Amniotic epithelial cell (primary cell): ENCODE results near the gene PARD3B.
A peak's percentile ranks its signal among the peaks of the same experiment; 100 is the strongest.

Source experiments
- DNase-seq: peaks from one replicate; pipeline ENCODE4 v3.0.0-alpha.2; 2010; ENCODE audit warnings: low read depth

The PARD3B gene

GRCh38 chr2:205058409-205058808, 513.1 kb downstream of the PARD3B start:
- peak; percentile 31 for DNase-seq

- DNase-seq, result peak; percentile 90
These were observed 515.0 kb downstream of the PARD3B start for GRCh38 chr2:205060269-205060668.

- no peak for DNase-seq
These were observed 520.8 kb downstream of the PARD3B start for GRCh38 chr2:205066081-205066480.

- DNase-seq, result no peak
These were observed 524.7 kb downstream of the PARD3B start for GRCh38 chr2:205069928-205070327.

GRCh38 chr2:205070889-205071288, 525.6 kb downstream of the PARD3B start:
- no peak for DNase-seq

GRCh38 chr2:205073433-205074020, 528.3 kb downstream of the PARD3B start:
- no peak for DNase-seq

GRCh38 chr2:205076405-205076804, 531.1 kb downstream of the PARD3B start:
- no peak for DNase-seq

GRCh38 chr2:205077159-205077558, 531.9 kb downstream of the PARD3B start:
- DNase-seq, result no peak

- DNase-seq, result no peak
These were observed 533.5 kb downstream of the PARD3B start for GRCh38 chr2:205078762-205079161.

GRCh38 chr2:205079173-205079572, 533.9 kb downstream of the PARD3B start:
- DNase-seq, result no peak

- peak; percentile 53 for DNase-seq
These were observed 541.4 kb downstream of the PARD3B start for GRCh38 chr2:205086662-205087061.

- DNase-seq, result no peak
These were observed 542.6 kb downstream of the PARD3B start for GRCh38 chr2:205087862-205088261.

- peak; percentile 60 for DNase-seq
These were observed 544.7 kb downstream of the PARD3B start for GRCh38 chr2:205089958-205090357.

- no peak for DNase-seq
These were observed 546.1 kb downstream of the PARD3B start for GRCh38 chr2:205091411-205091810.

GRCh38 chr2:205094031-205094430, 548.8 kb downstream of the PARD3B start:
- DNase-seq, result no peak

GRCh38 chr2:205103699-205104098, 558.4 kb downstream of the PARD3B start:
- no peak for DNase-seq

GRCh38 chr2:205107810-205108209, 562.5 kb downstream of the PARD3B start:
- peak; percentile 13 for DNase-seq

- DNase-seq, result no peak
These were observed 570.2 kb downstream of the PARD3B start for GRCh38 chr2:205115511-205115910.

- no peak for DNase-seq
These were observed 571.9 kb downstream of the PARD3B start for GRCh38 chr2:205117125-205117524.

- no peak for DNase-seq
These were observed 573.9 kb downstream of the PARD3B start for GRCh38 chr2:205119136-205119535.

GRCh38 chr2:205128726-205129125, 583.5 kb downstream of the PARD3B start:
- no peak for DNase-seq

- no peak for DNase-seq
These were observed 584.3 kb downstream of the PARD3B start for GRCh38 chr2:205129531-205129930.

- peak; percentile 36 for DNase-seq
These were observed 585.0 kb downstream of the PARD3B start for GRCh38 chr2:205130111-205130829.

- no peak for DNase-seq
These were observed 588.3 kb downstream of the PARD3B start for GRCh38 chr2:205133544-205133943.
